ENCODE results near the gene CLDN25.
"Not testable (repeated sequence)": the region's sequence is repeated elsewhere in the genome, so short reads cannot be mapped to it uniquely, and the experiment has no call there.

Gene CLDN25

GRCh38 chr11:113752932-113753331, 26.7 kb upstream of the CLDN25 start:
- no peaks in the 10 kb centered on the region for H3K36me3 ChIP-seq (ENCODE audit: insufficient read depth)
- no peak overlapping the region for H2AFZ ChIP-seq (ENCODE audit: low read depth)
- no peaks in the 10 kb centered on the region for H3K27me3 ChIP-seq (ENCODE audit: insufficient read depth, low read depth)
- TF ChIP-seq, protein P1, sequence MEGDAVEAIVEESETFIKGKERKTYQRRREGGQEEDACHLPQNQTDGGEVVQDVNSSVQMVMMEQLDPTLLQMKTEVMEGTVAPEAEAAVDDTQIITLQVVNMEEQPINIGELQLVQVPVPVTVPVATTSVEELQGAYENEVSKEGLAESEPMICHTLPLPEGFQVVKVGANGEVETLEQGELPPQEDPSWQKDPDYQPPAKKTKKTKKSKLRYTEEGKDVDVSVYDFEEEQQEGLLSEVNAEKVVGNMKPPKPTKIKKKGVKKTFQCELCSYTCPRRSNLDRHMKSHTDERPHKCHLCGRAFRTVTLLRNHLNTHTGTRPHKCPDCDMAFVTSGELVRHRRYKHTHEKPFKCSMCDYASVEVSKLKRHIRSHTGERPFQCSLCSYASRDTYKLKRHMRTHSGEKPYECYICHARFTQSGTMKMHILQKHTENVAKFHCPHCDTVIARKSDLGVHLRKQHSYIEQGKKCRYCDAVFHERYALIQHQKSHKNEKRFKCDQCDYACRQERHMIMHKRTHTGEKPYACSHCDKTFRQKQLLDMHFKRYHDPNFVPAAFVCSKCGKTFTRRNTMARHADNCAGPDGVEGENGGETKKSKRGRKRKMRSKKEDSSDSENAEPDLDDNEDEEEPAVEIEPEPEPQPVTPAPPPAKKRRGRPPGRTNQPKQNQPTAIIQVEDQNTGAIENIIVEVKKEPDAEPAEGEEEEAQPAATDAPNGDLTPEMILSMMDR (conservative IDR thresholded peaks at IDR 0.05; ENCODE audit: low read depth, low read length): no peak
- no peaks in the 10 kb centered on the region for H4K20me1 ChIP-seq (ENCODE audit: insufficient read depth)
- no peaks in the 10 kb centered on the region for H3K4me1 ChIP-seq (ENCODE audit: low read depth, poor library complexity, severe bottlenecking)
- no peak overlapping the region for H3K9ac ChIP-seq
- no peak overlapping the region for H3K27ac ChIP-seq
- H3K4me2 ChIP-seq: no peak overlapping the region
- H3K4me3 ChIP-seq (IDR thresholded peaks at IDR 0.05; ENCODE audit: insufficient read depth, low read depth, low read length): no peak overlapping the region
- H3K79me2 ChIP-seq (ENCODE audit: insufficient read depth, low read depth): no peaks in the 10 kb centered on the region

DNA sequence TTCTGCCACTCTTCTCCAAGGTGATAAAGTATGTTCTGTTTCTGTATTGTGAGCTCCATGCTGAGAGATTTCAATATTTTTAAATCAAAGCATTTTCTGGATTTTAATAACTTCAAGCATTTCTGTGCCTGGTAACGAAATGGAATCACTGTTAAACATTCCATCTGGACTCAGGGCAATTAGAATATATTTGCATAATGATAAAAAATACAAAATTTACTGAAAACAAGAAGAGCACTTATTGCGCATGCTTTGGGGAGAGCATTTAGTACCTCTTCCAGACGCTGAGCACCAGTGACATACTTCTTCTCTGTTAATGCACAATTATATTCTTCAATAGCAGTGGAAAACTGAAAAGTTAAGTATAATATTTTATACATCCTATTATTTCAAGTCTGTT, 19.4 kb upstream of the CLDN25 start:
- H3K36me3 ChIP-seq (ENCODE audit: insufficient read depth): no peaks in the 10 kb centered on the region
- H3K79me2 ChIP-seq (ENCODE audit: insufficient read depth, low read depth): no peaks in the 10 kb centered on the region
- H3K4me3 ChIP-seq (IDR thresholded peaks at IDR 0.05; ENCODE audit: insufficient read depth, low read depth, low read length): no peak overlapping the region
- H3K27me3 ChIP-seq (ENCODE audit: insufficient read depth, low read depth): no peaks in the 10 kb centered on the region
- TF ChIP-seq, protein P1 (conservative IDR thresholded peaks at IDR 0.05; ENCODE audit: low read depth, low read length): no peak
- no peak overlapping the region for H3K9ac ChIP-seq
- H4K20me1 ChIP-seq (ENCODE audit: insufficient read depth): no peaks in the 10 kb centered on the region
- H3K27ac ChIP-seq: no peak overlapping the region
- no peaks in the 10 kb centered on the region for H3K4me1 ChIP-seq (ENCODE audit: low read depth, poor library complexity, severe bottlenecking)
- no peak overlapping the region for H3K4me2 ChIP-seq
- H2AFZ ChIP-seq (ENCODE audit: low read depth): no peak overlapping the region

DNA sequence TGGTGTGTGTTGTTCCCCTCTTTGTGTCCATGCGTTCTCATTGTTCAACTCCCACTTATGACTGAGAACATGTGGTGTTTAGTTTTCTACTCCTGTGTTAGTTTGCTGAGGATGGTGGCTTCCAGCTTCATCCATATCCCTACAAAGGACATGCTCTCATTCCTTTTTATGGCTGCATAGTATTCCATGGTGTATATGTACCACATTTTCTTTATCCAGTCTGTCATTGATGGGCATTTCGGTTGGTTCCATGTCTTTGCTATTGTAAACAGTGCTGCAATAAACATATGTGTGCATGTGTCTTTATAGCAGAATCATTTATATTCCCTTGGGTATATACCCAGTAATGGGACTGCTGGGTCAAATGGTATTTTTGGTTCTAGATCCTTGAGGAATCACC, 16.6 kb upstream of the CLDN25 start:
- not testable (repeated sequence) for H3K27ac ChIP-seq; H3K4me3 ChIP-seq (IDR thresholded peaks at IDR 0.05; ENCODE audit: insufficient read depth, low read depth, low read length); H4K20me1 ChIP-seq (ENCODE audit: insufficient read depth); H3K4me1 ChIP-seq (ENCODE audit: low read depth, poor library complexity, severe bottlenecking); H3K4me2 ChIP-seq; H3K9ac ChIP-seq; H3K36me3 ChIP-seq (ENCODE audit: insufficient read depth); H2AFZ ChIP-seq (ENCODE audit: low read depth); H3K27me3 ChIP-seq (ENCODE audit: insufficient read depth, low read depth); H3K79me2 ChIP-seq (ENCODE audit: insufficient read depth, low read depth)

- H3K79me2 ChIP-seq (ENCODE audit: insufficient read depth, low read depth): no peaks in the 10 kb centered on the region
- H3K36me3 ChIP-seq (ENCODE audit: insufficient read depth): no peaks in the 10 kb centered on the region
- H3K27ac ChIP-seq: no peak overlapping the region
Observed at GRCh38 chr11:113764527-113765219, 14.9 kb upstream of the CLDN25 start.

DNA sequence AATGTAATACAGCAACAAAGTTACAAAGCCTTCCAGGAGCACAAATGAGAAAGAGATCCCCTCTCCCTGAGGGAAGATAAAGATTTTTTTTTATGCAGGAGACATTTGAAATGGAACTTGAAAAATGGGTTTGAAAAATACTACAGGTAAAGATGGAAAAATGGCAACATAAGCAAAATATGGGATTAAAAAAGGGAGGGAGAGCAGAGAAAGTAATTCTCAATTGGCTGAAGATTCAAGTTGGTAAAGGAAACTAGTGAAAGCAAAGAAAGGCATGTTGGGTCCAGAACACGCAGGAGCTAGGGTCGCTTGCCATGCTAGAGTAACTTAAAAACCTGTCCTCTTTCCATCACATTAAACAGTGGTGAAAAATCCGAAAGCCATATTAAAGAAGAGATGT, 7.6 kb upstream of the CLDN25 start:
- no peak overlapping the region for H3K9ac ChIP-seq
- no peak overlapping the region for H3K4me3 ChIP-seq (IDR thresholded peaks at IDR 0.05; ENCODE audit: insufficient read depth, low read depth, low read length)
- H3K4me2 ChIP-seq: peak overlapping the region; percentile 42; the same call in 1 of the 2 replicates
- H3K79me2 ChIP-seq (ENCODE audit: insufficient read depth, low read depth): peaks cover 24% of the 10 kb centered on the region; the same call in 1 of the 2 replicates
- no peaks in the 10 kb centered on the region for H3K4me1 ChIP-seq (ENCODE audit: low read depth, poor library complexity, severe bottlenecking)
- H4K20me1 ChIP-seq (ENCODE audit: insufficient read depth): no peaks in the 10 kb centered on the region
- H3K27me3 ChIP-seq (ENCODE audit: insufficient read depth, low read depth): no peaks in the 10 kb centered on the region
- TF ChIP-seq, protein P1 (conservative IDR thresholded peaks at IDR 0.05; ENCODE audit: low read depth, low read length): no peak
- H3K27ac ChIP-seq: no peak overlapping the region
- no peaks in the 10 kb centered on the region for H3K36me3 ChIP-seq (ENCODE audit: insufficient read depth)
- no peak overlapping the region for H2AFZ ChIP-seq (ENCODE audit: low read depth)

More at GRCh38 chr11:113764527-113765219, 14.9 kb upstream of the CLDN25 start:
- H3K4me3 ChIP-seq (IDR thresholded peaks at IDR 0.05; ENCODE audit: insufficient read depth, low read depth, low read length): no peak overlapping the region
- no peaks in the 10 kb centered on the region for H4K20me1 ChIP-seq (ENCODE audit: insufficient read depth)
- TF ChIP-seq, protein P1 (conservative IDR thresholded peaks at IDR 0.05; ENCODE audit: low read depth, low read length): no peak
- no peak overlapping the region for H2AFZ ChIP-seq (ENCODE audit: low read depth)
- H3K27me3 ChIP-seq (ENCODE audit: insufficient read depth, low read depth): no peaks in the 10 kb centered on the region
- H3K9ac ChIP-seq: no peak overlapping the region
- no peak overlapping the region for H3K4me2 ChIP-seq
- H3K4me1 ChIP-seq (ENCODE audit: low read depth, poor library complexity, severe bottlenecking): no peaks in the 10 kb centered on the region
